WTC11 (cell line): ENCODE data around the gene VAT1. TPM values are rescaled to one million over a fixed set of nuclear protein-coding genes. Genes with fewer than 3 reads are reported as not detected.

ENCODE experiments used
- ATAC-seq: fragments of 200-7000 bp; cut with Tn5 transposase; 2 replicates; pipeline ENCODE4 v1.10.0; 2021; ENCODE audit warnings: mild to moderate bottlenecking, moderate library complexity
- CTCF ChIA-PET: fragments of 300-600 bp; sonication (Branson Sonifier 250); formaldehyde crosslinking; loops from one replicate; lab custom pipeline; 2021; ENCODE audit warnings: antibody characterized with exemption; lab: Charles Lee
- POLR2A ChIA-PET: fragments of 350-600 bp; sonication (Branson Sonifier 250); formaldehyde crosslinking; loops from one replicate; lab custom pipeline; 2021; ENCODE audit warnings: antibody characterized with exemption; lab: Charles Lee
- DNase-seq: peaks from one replicate; pipeline ENCODE4 v3.0.0; 2021; ENCODE audit warnings: low spot score
- H3K27ac Mint-ChIP-seq: 2 replicates; pipeline ENCODE4 v1.8.0; 2021; ENCODE audit warnings: mixed read lengths
- H3K27me3 Mint-ChIP-seq: 2 replicates; pipeline ENCODE4 v1.8.0; 2021; ENCODE audit warnings: low read depth, mild to moderate bottlenecking, moderate library complexity, mixed read lengths
- H3K36me3 Mint-ChIP-seq: 2 replicates; pipeline ENCODE4 v1.8.0; 2021; ENCODE audit warnings: mixed read lengths
- H3K4me1 Mint-ChIP-seq: 2 replicates; pipeline ENCODE4 v1.8.0; 2022; ENCODE audit warnings: mixed read lengths
- H3K4me3 Mint-ChIP-seq: 2 replicates; pipeline ENCODE4 v1.8.0; 2021; ENCODE audit warnings: mild to moderate bottlenecking, moderate library complexity, mixed read lengths
- H3K9me3 Mint-ChIP-seq: 2 replicates; pipeline ENCODE4 v1.8.0; 2021; ENCODE audit warnings: mixed read lengths
- CBFB ChIP-seq: sonication (generic); formaldehyde crosslinking; IDR thresholded peaks from 2 replicates; pipeline ENCODE4 v1.8.1; 2022; ENCODE audit warnings: mild to moderate bottlenecking, low read depth, missing genetic modification reagents
- CREB1 ChIP-seq: sonication (generic); formaldehyde crosslinking; IDR thresholded peaks from 2 replicates; pipeline ENCODE4 v1.8.0; 2023; ENCODE audit warnings: mild to moderate bottlenecking, missing genetic modification reagents
- CREM ChIP-seq: sonication (generic); formaldehyde crosslinking; IDR thresholded peaks from 2 replicates; pipeline ENCODE4 v1.8.1; 2022; ENCODE audit warnings: mild to moderate bottlenecking, missing genetic modification reagents, moderate library complexity
- ESRRA ChIP-seq: sonication (generic); formaldehyde crosslinking; IDR thresholded peaks from 2 replicates; pipeline ENCODE4 v1.8.1; 2022; ENCODE audit warnings: mild to moderate bottlenecking, missing genetic modification reagents, borderline replicate concordance
- ETV6 ChIP-seq: sonication (generic); formaldehyde crosslinking; IDR thresholded peaks from 2 replicates; pipeline ENCODE4 v1.8.1; 2022; ENCODE audit warnings: mild to moderate bottlenecking, missing genetic modification reagents
- FOXP1 ChIP-seq: sonication (generic); formaldehyde crosslinking; IDR thresholded peaks from 2 replicates; pipeline ENCODE4 v1.8.0; 2022; ENCODE audit warnings: missing genetic modification reagents, mild to moderate bottlenecking, moderate library complexity, borderline replicate concordance
- GABPB1 ChIP-seq: sonication (generic); formaldehyde crosslinking; IDR thresholded peaks from 2 replicates; pipeline ENCODE4 v1.8.1; 2023; ENCODE audit warnings: mild to moderate bottlenecking, missing genetic modification reagents
- MYBL2 ChIP-seq: sonication (generic); formaldehyde crosslinking; IDR thresholded peaks from 2 replicates; pipeline ENCODE4 v1.8.1; 2023; ENCODE audit warnings: mild to moderate bottlenecking, moderate library complexity, missing genetic modification reagents
- NFE2L1 ChIP-seq: sonication (generic); formaldehyde crosslinking; IDR thresholded peaks from 2 replicates; pipeline ENCODE4 v1.8.1; 2023; ENCODE audit warnings: missing genetic modification reagents
- NR2C2 ChIP-seq: sonication (generic); formaldehyde crosslinking; IDR thresholded peaks from 2 replicates; pipeline ENCODE4 v1.8.0; 2022; ENCODE audit warnings: mild to moderate bottlenecking, missing genetic modification reagents
- SP1 ChIP-seq: sonication (generic); formaldehyde crosslinking; conservative IDR thresholded peaks from 2 replicates; pipeline ENCODE4 v1.8.1; 2022; ENCODE audit warnings: missing genetic modification reagents
- TCF7 ChIP-seq: sonication (generic); formaldehyde crosslinking; IDR thresholded peaks from 2 replicates; pipeline ENCODE4 v1.8.0; 2022; ENCODE audit warnings: mild to moderate bottlenecking, low read depth, missing genetic modification reagents, moderate library complexity
- TEAD4 ChIP-seq: sonication (generic); formaldehyde crosslinking; IDR thresholded peaks from 2 replicates; pipeline ENCODE4 v1.8.0; 2022; ENCODE audit warnings: mild to moderate bottlenecking, missing genetic modification reagents
- TP53 ChIP-seq: sonication (generic); formaldehyde crosslinking; IDR thresholded peaks from 2 replicates; pipeline ENCODE4 v1.8.1; 2023; ENCODE audit warnings: mild to moderate bottlenecking, missing genetic modification reagents
- ZBTB21 ChIP-seq: sonication (generic); formaldehyde crosslinking; IDR thresholded peaks from 2 replicates; pipeline ENCODE4 v1.8.1; 2023; ENCODE audit warnings: mild to moderate bottlenecking, missing genetic modification reagents, borderline replicate concordance
- ZNF232 ChIP-seq: sonication (generic); formaldehyde crosslinking; IDR thresholded peaks from 2 replicates; pipeline ENCODE4 v1.8.0; 2022; ENCODE audit warnings: mild to moderate bottlenecking, missing genetic modification reagents
- ZNF263 ChIP-seq: sonication (generic); formaldehyde crosslinking; IDR thresholded peaks from 2 replicates; pipeline ENCODE4 v1.8.1; 2022; ENCODE audit warnings: low read depth, mild to moderate bottlenecking, moderate library complexity, missing genetic modification reagents
- ZNF416 ChIP-seq: fragments of 250-450 bp; sonication (Bioruptor Pico); IDR thresholded peaks from 2 replicates; pipeline ENCODE4 v1.9.0; 2021; ENCODE audit warnings: mild to moderate bottlenecking, inconsistent platforms
- total RNA-seq: library from RNA; stranded (reverse); gene quantifications from 3 replicates; pipeline ENCODE4 v1.2.3, GENCODE V29; 2021
- TF ChIP-seq, protein P1 (sequence below): sonication (generic); formaldehyde crosslinking; IDR thresholded peaks from 2 replicates; pipeline ENCODE4 v1.8.1; 2022; ENCODE audit warnings: mild to moderate bottlenecking, moderate library complexity, missing genetic modification reagents
- TF ChIP-seq, protein P2 (sequence below): sonication (generic); formaldehyde crosslinking; IDR thresholded peaks from 2 replicates; pipeline ENCODE4 v1.8.1; 2023; ENCODE audit warnings: mild to moderate bottlenecking, missing genetic modification reagents
- TF ChIP-seq, protein P3 (sequence below): sonication (generic); formaldehyde crosslinking; IDR thresholded peaks from 2 replicates; pipeline ENCODE4 v1.8.1; 2023; ENCODE audit warnings: mild to moderate bottlenecking, missing genetic modification reagents, moderate library complexity
- TF ChIP-seq, protein P4 (sequence below): sonication (generic); formaldehyde crosslinking; IDR thresholded peaks from 2 replicates; pipeline ENCODE4 v1.8.0; 2022; ENCODE audit warnings: mild to moderate bottlenecking, missing genetic modification reagents
- TF ChIP-seq, protein P5 (sequence below): sonication (generic); formaldehyde crosslinking; IDR thresholded peaks from 2 replicates; pipeline ENCODE4 v1.8.1; 2022; ENCODE audit warnings: mild to moderate bottlenecking, missing genetic modification reagents, moderate library complexity, borderline replicate concordance
- TF ChIP-seq, protein P6 (sequence below): sonication (generic); formaldehyde crosslinking; IDR thresholded peaks from 2 replicates; pipeline ENCODE4 v1.8.0; 2022; ENCODE audit warnings: mild to moderate bottlenecking, missing genetic modification reagents
- TF ChIP-seq, protein P7 (sequence below): sonication (generic); formaldehyde crosslinking; IDR thresholded peaks from 2 replicates; pipeline ENCODE4 v1.8.0; 2023; ENCODE audit warnings: mild to moderate bottlenecking, missing genetic modification reagents

The VAT1 gene
- total RNA-seq, 1 experiment from 2014 or later, result 298 TPM

DNA sequence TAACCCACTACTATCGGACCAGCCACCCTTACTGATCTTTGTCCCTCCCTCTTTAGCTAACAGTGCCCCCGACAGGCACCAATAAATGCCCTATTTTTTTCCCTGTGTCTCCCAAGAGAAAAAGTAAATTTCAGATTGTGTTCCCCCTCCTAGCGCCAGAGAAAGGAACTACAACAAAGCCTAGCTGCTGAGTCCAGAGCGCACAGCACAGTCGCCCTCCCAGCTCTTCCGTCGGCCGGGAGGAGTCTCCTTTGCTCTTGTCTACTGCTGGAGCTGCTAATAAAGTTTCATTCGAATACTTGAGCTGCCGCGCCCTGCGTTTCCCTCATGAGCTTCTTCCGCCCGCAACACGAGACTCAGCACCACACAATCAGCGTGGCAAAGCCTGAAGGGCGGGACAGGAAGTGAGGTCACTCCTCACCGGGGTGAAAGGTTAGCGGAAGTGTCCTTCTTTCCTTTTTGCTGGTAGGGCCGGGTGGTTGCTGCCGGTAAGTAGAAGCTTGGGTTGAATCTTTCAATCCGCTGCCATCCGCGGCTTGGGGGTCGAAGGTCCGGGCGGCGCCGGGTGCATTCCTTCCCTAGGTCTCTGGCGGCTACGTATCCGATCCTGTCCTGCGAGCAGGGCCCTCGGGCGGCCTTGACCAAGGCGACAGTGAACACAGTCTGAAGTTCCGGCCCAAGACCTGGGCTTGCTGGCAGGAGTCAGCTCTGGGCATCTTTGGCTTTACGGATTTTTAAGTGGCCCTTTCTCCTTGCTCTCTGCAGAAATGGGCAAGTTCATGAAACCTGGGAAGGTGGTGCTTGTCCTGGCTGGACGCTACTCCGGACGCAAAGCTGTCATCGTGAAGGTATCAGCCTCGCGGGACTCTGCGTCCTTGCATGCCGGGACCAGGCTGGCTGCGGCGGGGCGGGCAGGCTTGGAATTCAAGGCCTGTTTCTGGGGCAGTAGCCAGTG, 23.9 kb downstream of the VAT1 start, which contains the start of gene RPL27:
Gene RPL27 (plus strand): TSS at position 436 of the 955 bp plus-strand sequence. CDS start 332 bp downstream, at position 768.
- Mint-ChIP-seq H3K4me3 (peak within 1 kb of the TSS; percentile 100), H3K9me3 (no peaks in the 10 kb centered on the region), H3K4me1 (peaks cover 31% of the 10 kb centered on the region), H3K36me3 (peaks cover 52% of the 10 kb centered on the region), H3K27me3 (no peaks in the 10 kb centered on the region; the same call in 1 of the 2 replicates), H3K27ac (peak within 1 kb of the TSS; percentile 99)
- ChIA-PET POLR2A (interaction anchor here (0.5 to 2.3 kb wide), 15 partner anchors 8 to 318 kb away, joined by 3 to 27 read pairs (median 7); partner anchors contain the start of genes BECN1, BRCA1, IFI35 and PSME3), CTCF (interaction anchor here (0.6 to 3.4 kb wide), 57 partner anchors 8 to 610 kb away, joined by 3 to 28 read pairs (median 5); partner anchors contain the start of genes AOC2, BECN1, BRCA1 and IFI35)
- DNase-seq, result peak; percentile 96
- ATAC-seq, result peak; percentile 96
- TF ChIP-seq FOXP1 (peak; percentile 30; the same call in 1 of the 2 replicates), MYBL2 (CRISPR knock-in tag) (no peak), CREB1 (CRISPR knock-in tag) (peak; percentile 43; the same call in 1 of the 2 replicates), TEAD4 (no peak), CREM (CRISPR knock-in tag) (peak; percentile 94), TP53 (CRISPR knock-in tag) (no peak), NFE2L1 (CRISPR knock-in tag) (no peak), NR2C2 (CRISPR knock-in tag) (peak; percentile 95), ZNF232 (0 out of 2 replicates have a peak, but pooled peaks have one; percentile 57), ZNF263 (0 out of 2 replicates have a peak, but pooled peaks have one; percentile 35), GABPB1 (peak; percentile 94), SP1 (peak; percentile 99), TCF7 (CRISPR knock-in tag) (no peak), ZBTB21 (CRISPR knock-in tag) (0 out of 2 replicates have a peak, but pooled peaks have one; percentile 60), CBFB (CRISPR knock-in tag) (no peak), ESRRA (CRISPR knock-in tag) (no peak), ZNF416 (CRISPR knock-in tag) (0 out of 2 replicates have a peak, but pooled peaks have one; percentile 61), ETV6 (CRISPR knock-in tag) (peak; percentile 97)
- TF ChIP-seq, protein P1, sequence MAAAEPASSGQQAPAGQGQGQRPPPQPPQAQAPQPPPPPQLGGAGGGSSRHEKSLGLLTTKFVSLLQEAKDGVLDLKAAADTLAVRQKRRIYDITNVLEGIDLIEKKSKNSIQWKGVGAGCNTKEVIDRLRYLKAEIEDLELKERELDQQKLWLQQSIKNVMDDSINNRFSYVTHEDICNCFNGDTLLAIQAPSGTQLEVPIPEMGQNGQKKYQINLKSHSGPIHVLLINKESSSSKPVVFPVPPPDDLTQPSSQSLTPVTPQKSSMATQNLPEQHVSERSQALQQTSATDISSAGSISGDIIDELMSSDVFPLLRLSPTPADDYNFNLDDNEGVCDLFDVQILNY (CRISPR knock-in tag), result 0 out of 2 replicates have a peak, but pooled peaks have one; percentile 21
- TF ChIP-seq, protein P2, sequence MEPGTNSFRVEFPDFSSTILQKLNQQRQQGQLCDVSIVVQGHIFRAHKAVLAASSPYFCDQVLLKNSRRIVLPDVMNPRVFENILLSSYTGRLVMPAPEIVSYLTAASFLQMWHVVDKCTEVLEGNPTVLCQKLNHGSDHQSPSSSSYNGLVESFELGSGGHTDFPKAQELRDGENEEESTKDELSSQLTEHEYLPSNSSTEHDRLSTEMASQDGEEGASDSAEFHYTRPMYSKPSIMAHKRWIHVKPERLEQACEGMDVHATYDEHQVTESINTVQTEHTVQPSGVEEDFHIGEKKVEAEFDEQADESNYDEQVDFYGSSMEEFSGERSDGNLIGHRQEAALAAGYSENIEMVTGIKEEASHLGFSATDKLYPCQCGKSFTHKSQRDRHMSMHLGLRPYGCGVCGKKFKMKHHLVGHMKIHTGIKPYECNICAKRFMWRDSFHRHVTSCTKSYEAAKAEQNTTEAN (CRISPR knock-in tag), result no peak
- TF ChIP-seq, protein P3, sequence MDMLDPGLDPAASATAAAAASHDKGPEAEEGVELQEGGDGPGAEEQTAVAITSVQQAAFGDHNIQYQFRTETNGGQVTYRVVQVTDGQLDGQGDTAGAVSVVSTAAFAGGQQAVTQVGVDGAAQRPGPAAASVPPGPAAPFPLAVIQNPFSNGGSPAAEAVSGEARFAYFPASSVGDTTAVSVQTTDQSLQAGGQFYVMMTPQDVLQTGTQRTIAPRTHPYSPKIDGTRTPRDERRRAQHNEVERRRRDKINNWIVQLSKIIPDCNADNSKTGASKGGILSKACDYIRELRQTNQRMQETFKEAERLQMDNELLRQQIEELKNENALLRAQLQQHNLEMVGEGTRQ (CRISPR knock-in tag), result peak; percentile 84
- TF ChIP-seq, protein P4, sequence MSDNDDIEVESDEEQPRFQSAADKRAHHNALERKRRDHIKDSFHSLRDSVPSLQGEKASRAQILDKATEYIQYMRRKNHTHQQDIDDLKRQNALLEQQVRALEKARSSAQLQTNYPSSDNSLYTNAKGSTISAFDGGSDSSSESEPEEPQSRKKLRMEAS (CRISPR knock-in tag), result peak; percentile 87
- TF ChIP-seq, protein P5, sequence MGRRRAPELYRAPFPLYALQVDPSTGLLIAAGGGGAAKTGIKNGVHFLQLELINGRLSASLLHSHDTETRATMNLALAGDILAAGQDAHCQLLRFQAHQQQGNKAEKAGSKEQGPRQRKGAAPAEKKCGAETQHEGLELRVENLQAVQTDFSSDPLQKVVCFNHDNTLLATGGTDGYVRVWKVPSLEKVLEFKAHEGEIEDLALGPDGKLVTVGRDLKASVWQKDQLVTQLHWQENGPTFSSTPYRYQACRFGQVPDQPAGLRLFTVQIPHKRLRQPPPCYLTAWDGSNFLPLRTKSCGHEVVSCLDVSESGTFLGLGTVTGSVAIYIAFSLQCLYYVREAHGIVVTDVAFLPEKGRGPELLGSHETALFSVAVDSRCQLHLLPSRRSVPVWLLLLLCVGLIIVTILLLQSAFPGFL (CRISPR knock-in tag), result no peak
- TF ChIP-seq, protein P6, sequence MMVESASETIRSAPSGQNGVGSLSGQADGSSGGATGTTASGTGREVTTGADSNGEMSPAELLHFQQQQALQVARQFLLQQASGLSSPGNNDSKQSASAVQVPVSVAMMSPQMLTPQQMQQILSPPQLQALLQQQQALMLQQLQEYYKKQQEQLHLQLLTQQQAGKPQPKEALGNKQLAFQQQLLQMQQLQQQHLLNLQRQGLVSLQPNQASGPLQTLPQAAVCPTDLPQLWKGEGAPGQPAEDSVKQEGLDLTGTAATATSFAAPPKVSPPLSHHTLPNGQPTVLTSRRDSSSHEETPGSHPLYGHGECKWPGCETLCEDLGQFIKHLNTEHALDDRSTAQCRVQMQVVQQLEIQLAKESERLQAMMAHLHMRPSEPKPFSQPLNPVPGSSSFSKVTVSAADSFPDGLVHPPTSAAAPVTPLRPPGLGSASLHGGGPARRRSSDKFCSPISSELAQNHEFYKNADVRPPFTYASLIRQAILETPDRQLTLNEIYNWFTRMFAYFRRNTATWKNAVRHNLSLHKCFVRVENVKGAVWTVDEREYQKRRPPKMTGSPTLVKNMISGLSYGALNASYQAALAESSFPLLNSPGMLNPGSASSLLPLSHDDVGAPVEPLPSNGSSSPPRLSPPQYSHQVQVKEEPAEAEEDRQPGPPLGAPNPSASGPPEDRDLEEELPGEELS (CRISPR knock-in tag), result peak; percentile 76; the same call in 1 of the 2 replicates
- TF ChIP-seq, protein P7, sequence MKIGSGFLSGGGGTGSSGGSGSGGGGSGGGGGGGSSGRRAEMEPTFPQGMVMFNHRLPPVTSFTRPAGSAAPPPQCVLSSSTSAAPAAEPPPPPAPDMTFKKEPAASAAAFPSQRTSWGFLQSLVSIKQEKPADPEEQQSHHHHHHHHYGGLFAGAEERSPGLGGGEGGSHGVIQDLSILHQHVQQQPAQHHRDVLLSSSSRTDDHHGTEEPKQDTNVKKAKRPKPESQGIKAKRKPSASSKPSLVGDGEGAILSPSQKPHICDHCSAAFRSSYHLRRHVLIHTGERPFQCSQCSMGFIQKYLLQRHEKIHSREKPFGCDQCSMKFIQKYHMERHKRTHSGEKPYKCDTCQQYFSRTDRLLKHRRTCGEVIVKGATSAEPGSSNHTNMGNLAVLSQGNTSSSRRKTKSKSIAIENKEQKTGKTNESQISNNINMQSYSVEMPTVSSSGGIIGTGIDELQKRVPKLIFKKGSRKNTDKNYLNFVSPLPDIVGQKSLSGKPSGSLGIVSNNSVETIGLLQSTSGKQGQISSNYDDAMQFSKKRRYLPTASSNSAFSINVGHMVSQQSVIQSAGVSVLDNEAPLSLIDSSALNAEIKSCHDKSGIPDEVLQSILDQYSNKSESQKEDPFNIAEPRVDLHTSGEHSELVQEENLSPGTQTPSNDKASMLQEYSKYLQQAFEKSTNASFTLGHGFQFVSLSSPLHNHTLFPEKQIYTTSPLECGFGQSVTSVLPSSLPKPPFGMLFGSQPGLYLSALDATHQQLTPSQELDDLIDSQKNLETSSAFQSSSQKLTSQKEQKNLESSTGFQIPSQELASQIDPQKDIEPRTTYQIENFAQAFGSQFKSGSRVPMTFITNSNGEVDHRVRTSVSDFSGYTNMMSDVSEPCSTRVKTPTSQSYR (CRISPR knock-in tag), result no peak
